ENCODE measurements around the gene ABCA4.

ABCA4 gene

GRCh38 chr1:94022471-94023189 lies 98.3 kb downstream of the ABCA4 start:
- Histone ChIP-seq H3K27me3 (no peaks in the 10 kb centered on the region), H3K36me3 (no peaks in the 10 kb centered on the region), H3K27ac (no peak overlapping the region), H3K9me3 (no peaks in the 10 kb centered on the region), H3K4me1 (ENCODE audit: control insufficient read depth in 1 of 2, insufficient read depth in 1 of 2, low read depth in 1 of 2, low read length in 1 of 2) (peaks cover 7 to 10% of the 10 kb centered on the region in 2 experiments), H3K4me3 (ENCODE audit: low read depth in 1 of 2, low read length in 1 of 2) (no peak overlapping the region)
- TF ChIP-seq CTCF (IDR thresholded peaks at IDR 0.05), result no peak

DNA sequence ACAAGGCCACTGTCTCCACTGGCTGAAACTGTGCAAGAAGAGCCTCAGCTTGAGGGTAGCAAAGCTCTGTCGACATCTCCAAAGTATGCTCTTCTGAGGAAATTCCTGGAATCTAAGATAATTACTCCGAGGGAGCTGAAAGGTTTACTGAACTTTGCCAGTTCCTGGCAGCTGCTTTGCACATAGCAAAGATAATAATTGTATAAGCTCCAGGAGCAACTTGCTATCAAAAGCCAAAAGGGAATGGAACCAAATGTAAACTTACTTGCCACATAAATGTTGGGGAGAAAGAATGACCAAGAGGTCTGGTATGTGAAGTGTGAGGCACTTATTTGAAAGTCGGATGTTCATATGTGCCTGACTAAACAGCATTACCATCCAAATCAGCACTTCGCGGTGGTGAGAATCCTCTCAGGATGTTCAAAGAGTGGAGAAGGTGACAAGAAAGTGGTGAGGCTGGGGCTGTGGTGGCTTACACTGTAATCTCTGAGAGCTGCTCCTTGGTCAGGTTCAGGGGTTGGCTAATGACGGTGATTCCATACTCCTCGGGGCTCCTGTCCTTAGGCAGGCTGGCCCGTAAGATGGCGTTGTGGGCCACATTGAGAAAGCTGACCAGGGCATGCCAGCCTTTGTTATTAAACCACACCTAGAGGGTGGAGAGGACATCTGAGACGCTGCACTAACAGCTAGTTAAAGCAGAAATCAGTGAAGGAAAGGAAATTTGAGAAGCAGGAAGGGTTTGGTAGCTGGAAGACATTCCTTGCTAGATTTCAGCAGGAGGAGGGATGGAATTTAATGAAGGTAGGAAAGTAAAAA lies 100.0 kb downstream of the ABCA4 start:
- H3K36me3 ChIP-seq, result no peaks in the 10 kb centered on the region
- no peaks in the 10 kb centered on the region for H3K9me3 ChIP-seq
- H3K4me1 ChIP-seq (ENCODE audit: control insufficient read depth in 1 of 2, insufficient read depth in 1 of 2, low read depth in 1 of 2, low read length in 1 of 2), result peaks cover 18 to 26% of the 10 kb centered on the region in 2 experiments
- no peak overlapping the region for H3K4me3 ChIP-seq (ENCODE audit: low read depth in 1 of 2, low read length in 1 of 2)
- no peak overlapping the region for H3K27ac ChIP-seq
- no peak for TF ChIP-seq CTCF (IDR thresholded peaks at IDR 0.05)
- H3K27me3 ChIP-seq, result no peaks in the 10 kb centered on the region

GRCh38 chr1:94019327-94019726 lies 101.6 kb downstream of the ABCA4 start:
- TF ChIP-seq CTCF (IDR thresholded peaks at IDR 0.05), result no peak
- no peaks in the 10 kb centered on the region for H3K9me3 ChIP-seq
- H3K27ac ChIP-seq, result no peak overlapping the region
- peaks cover 23 to 30% of the 10 kb centered on the region in 2 experiments for H3K4me1 ChIP-seq (ENCODE audit: control insufficient read depth in 1 of 2, insufficient read depth in 1 of 2, low read depth in 1 of 2, low read length in 1 of 2)
- H3K4me3 ChIP-seq (ENCODE audit: low read depth in 1 of 2, low read length in 1 of 2), result no peak overlapping the region
- no peaks in the 10 kb centered on the region for H3K27me3 ChIP-seq
- no peaks in the 10 kb centered on the region for H3K36me3 ChIP-seq

GRCh38 chr1:94017155-94017829 lies 103.7 kb downstream of the ABCA4 start:
- H3K27ac ChIP-seq, result peak overlapping the region; percentile 80

More at GRCh38 chr1:94017155-94017829, 103.7 kb downstream of the ABCA4 start:
- Histone ChIP-seq H3K9me3 (no peaks in the 10 kb centered on the region), H3K36me3 (no peaks in the 10 kb centered on the region), H3K4me3 (ENCODE audit: low read depth in 1 of 2, low read length in 1 of 2) (peak overlapping the region in 1 of 2 experiments; percentile 13), H3K4me1 (ENCODE audit: control insufficient read depth in 1 of 2, insufficient read depth in 1 of 2, low read depth in 1 of 2, low read length in 1 of 2) (peaks cover 26 to 30% of the 10 kb centered on the region in 2 experiments), H3K27me3 (no peaks in the 10 kb centered on the region)
- no peak for TF ChIP-seq CTCF (IDR thresholded peaks at IDR 0.05)

All from neutrophil (primary cell).